SK-N-SH (cell line): ENCODE results near the gene SRSF2. TPM values are rescaled to one million over a fixed set of nuclear protein-coding genes. Genes with fewer than 3 reads are reported as not detected.

Experiments
- CTCF ChIA-PET: fragments of 300-600, 350-600 bp; formaldehyde crosslinking; extraction: SDS; loops from one replicate; lab custom pipeline; 2021; lab: Yijun Ruan, JAX
- POLR2A ChIA-PET: fragments of 350-600 bp; sonication (Branson Sonifier 250); formaldehyde crosslinking; extraction: SDS; loops from one replicate; lab custom pipeline; 2020; ENCODE audit warnings: antibody characterized with exemption, inconsistent platforms; lab: Yijun Ruan, JAX
- DNase-seq: peaks from one replicate; pipeline ENCODE4 v3.0.0; 2012
- H2AFZ ChIP-seq: fragments of 200-600 bp; sonication (generic); 2 replicates; pipeline ENCODE4 v1.8.1; 2016; ENCODE audit warnings: antibody characterized with exemption, mild to moderate bottlenecking, low read depth
- H3F3A ChIP-seq: fragments of 200-600 bp; sonication (generic); replicated peaks from 2 replicates; pipeline ENCODE3; 2016; ENCODE audit warnings: antibody characterized with exemption, mild to moderate bottlenecking; ENCODE audit not compliant: insufficient read depth
- H3K27ac ChIP-seq, 2 experiments: fragments of 200-500 bp in 1 of 2; fragments of 200-600 bp in 1 of 2; sonication (Bioruptor generic) in 1 of 2; sonication (generic), shearing (Covaris generic) in 1 of 2; 2 replicates each; pipeline versions ENCODE4 v1.5.1 to v1.6.1; 2014 to 2016; ENCODE audit warnings: low read depth in 2 of 2, inconsistent platforms in 1 of 2, low read length in 1 of 2, mild to moderate bottlenecking in 1 of 2, mixed read lengths in 1 of 2
- H3K27me3 ChIP-seq: fragments of 200-600 bp; sonication (generic), shearing (Covaris generic); 2 replicates; pipeline ENCODE4 v1.6.1; 2016; ENCODE audit warnings: mixed run types; ENCODE audit not compliant: insufficient read depth
- H3K36me3 ChIP-seq, 2 experiments: fragments of 200-500 bp in 1 of 2; fragments of 200-600 bp in 1 of 2; sonication (Bioruptor generic) in 1 of 2; sonication (generic) in 1 of 2; replicated peaks in 1 of 2; 2 replicates each; pipeline versions ENCODE3 to v1.5.1; 2014 to 2016; ENCODE audit warnings: low read length in 1 of 2, mild to moderate bottlenecking in 1 of 2; ENCODE audit not compliant: insufficient read depth in 2 of 2, control insufficient read depth in 1 of 2
- H3K4me1 ChIP-seq, 2 experiments: fragments of 200-500 bp in 1 of 2; fragments of 200-600 bp in 1 of 2; sonication (Bioruptor generic) in 1 of 2; sonication (generic), shearing (Covaris generic) in 1 of 2; 2 replicates each; pipeline versions ENCODE4 v1.5.1 to v1.6.1; 2014 to 2016; ENCODE audit warnings: low read depth in 1 of 2, low read length in 1 of 2, mixed run types in 1 of 2; ENCODE audit not compliant: insufficient read depth in 2 of 2, control insufficient read depth in 1 of 2
- H3K4me2 ChIP-seq: fragments of 200-600 bp; sonication (generic), shearing (Covaris generic); 2 replicates; pipeline ENCODE4 v1.6.1; 2017; ENCODE audit warnings: mixed run types
- H3K4me3 ChIP-seq, 2 experiments: fragments of 200-500 bp in 1 of 2; fragments of 200-600 bp in 1 of 2; sonication (Bioruptor generic) in 1 of 2; sonication (generic), shearing (Covaris generic) in 1 of 2; 2 replicates each; pipeline versions ENCODE4 v1.5.1 to v1.8.1; 2014 to 2016; ENCODE audit warnings: low read depth in 2 of 2, inconsistent platforms in 1 of 2, low read length in 1 of 2, mild to moderate bottlenecking in 1 of 2, mixed read lengths in 1 of 2, moderate library complexity in 1 of 2
- H3K79me2 ChIP-seq: fragments of 200-600 bp; sonication (generic); 2 replicates; pipeline ENCODE4 v1.8.1; 2017; ENCODE audit warnings: mild to moderate bottlenecking; ENCODE audit not compliant: insufficient read depth
- H3K9ac ChIP-seq: fragments of 200-600 bp; sonication (generic); 2 replicates; pipeline ENCODE4 v1.6.1; 2017; ENCODE audit warnings: mixed run types
- H3K9me2 ChIP-seq: fragments of 200-600 bp; sonication (generic); 2 replicates; pipeline ENCODE4 v1.6.1; 2017; ENCODE audit warnings: mixed run types
- H3K9me3 ChIP-seq: fragments of 200-600 bp; sonication (generic); 2 replicates; pipeline ENCODE4 v1.6.1; 2017; ENCODE audit warnings: mixed run types, mild to moderate bottlenecking, moderate library complexity
- H4K20me1 ChIP-seq: fragments of 200-600 bp; sonication (generic); 2 replicates; pipeline ENCODE4 v1.6.1; 2017; ENCODE audit warnings: mild to moderate bottlenecking, mixed run types; ENCODE audit not compliant: insufficient read depth
- GATA2 ChIP-seq: sonication (generic); formaldehyde crosslinking; IDR thresholded peaks from 2 replicates; pipeline ENCODE4 v1.5.0; 2020; ENCODE audit warnings: mild to moderate bottlenecking, missing genetic modification reagents
- MAX ChIP-seq: IDR thresholded peaks from 2 replicates; pipeline ENCODE4 v1.4.0; 2012; ENCODE audit warnings: low read depth
- MXI1 ChIP-seq: IDR thresholded peaks from 2 replicates; pipeline ENCODE4 v1.6.1; 2012; ENCODE audit warnings: mild to moderate bottlenecking, low read depth, low read length, improper control_type of control experiment
- NFIC ChIP-seq: IDR thresholded peaks from 2 replicates; pipeline ENCODE4 v1.4.0; 2012; ENCODE audit warnings: borderline replicate concordance
- POLR2AphosphoS5 ChIP-seq: IDR thresholded peaks from 2 replicates; pipeline ENCODE4 v1.6.1; 2012; ENCODE audit warnings: low read depth, low read length
- RFX5 ChIP-seq: IDR thresholded peaks from 2 replicates; pipeline ENCODE4 v1.6.1; 2012; ENCODE audit warnings: mild to moderate bottlenecking, improper control_type of control experiment, low read length
- RXRA ChIP-seq: IDR thresholded peaks from 2 replicates; pipeline ENCODE4 v1.4.0; 2012; ENCODE audit warnings: low read depth, mild to moderate bottlenecking, borderline replicate concordance
- SIN3A ChIP-seq: IDR thresholded peaks from 2 replicates; pipeline ENCODE4 v1.6.1; 2012; ENCODE audit warnings: low read depth, mild to moderate bottlenecking, low read length, moderate library complexity, borderline replicate concordance
- SMC3 ChIP-seq: IDR thresholded peaks from 2 replicates; pipeline ENCODE4 v1.6.1; 2012; ENCODE audit warnings: low read depth, low read length, improper control_type of control experiment
- TAF1 ChIP-seq: IDR thresholded peaks from 2 replicates; pipeline ENCODE4 v1.6.1; 2012; ENCODE audit warnings: low read depth, mild to moderate bottlenecking, low read length, moderate library complexity, borderline replicate concordance
- TEAD4 ChIP-seq: IDR thresholded peaks from 2 replicates; pipeline ENCODE4 v1.4.0; 2012; ENCODE audit warnings: mild to moderate bottlenecking, borderline replicate concordance; ENCODE audit not compliant: insufficient read depth
- WGBS: methylation state at CpG from one replicate; pipeline ENCODE4 v1.1.6; 2017; ENCODE audit warnings: low lambda C conversion rate; 5-methylcytosine and 5-hydroxymethylcytosine counted together
- polyA plus RNA-seq, 3 experiments: library from polyadenylated mRNA; depleted of rRNA; stranded (reverse); fragments of >200 nt; gene quantifications; 2 replicates each; pipeline ENCODE4 v1.2.3, GENCODE V29; 2012
- TF ChIP-seq, protein P1 (sequence below): IDR thresholded peaks from 2 replicates; pipeline ENCODE4; 2012

Gene SRSF2
- polyA plus RNA-seq, 1 of the 3 experiments (the other 2 are of a cell fraction) = 211 TPM

GRCh38 chr17:76735586-76736348 lies 1.4 kb downstream of the SRSF2 start:
- Histone ChIP-seq H3K4me2 (peak overlapping the region; percentile 86), H3K9ac (peak overlapping the region; percentile 95), H3K27me3 (no peaks in the 10 kb centered on the region), H3K4me1 (peaks cover 34 to 44% of the 10 kb centered on the region in 2 experiments), H3K36me3 (peaks cover 47 to 56% of the 10 kb centered on the region in 2 experiments), H2AFZ (no peak overlapping the region), H3K9me2 (no peaks in the 10 kb centered on the region), H3K27ac (peak overlapping the region; percentile 98 to 99), H3K4me3 (peak overlapping the region; percentile 91 to 100), H4K20me1 (peaks cover 53% of the 10 kb centered on the region), H3K9me3 (no peaks in the 10 kb centered on the region), H3K79me2 (peaks cover 91% of the 10 kb centered on the region), H3F3A (peaks cover 42% of the 10 kb centered on the region)
- WGBS = under 1% methylated on average over 20 of the region's 20 CpGs
- CTCF ChIA-PET = interaction anchor here (0.6 to 5.8 kb wide), 11 partner anchors 9 to 353 kb away, joined by 3 to 34 read pairs (median 4); partner anchors contain the start of genes JMJD6 and METTL23
- TF ChIP-seq RFX5 (no peak), MXI1 (0 out of 2 replicates have a peak, but pooled peaks have one; percentile 1), POLR2AphosphoS5 (peak; percentile 6; the same call in 1 of the 2 replicates), RXRA (no peak), TAF1 (no peak), MAX (peak; percentile 28; the same call in 1 of the 2 replicates), GATA2 (CRISPR knock-in tag) (no peak)
- TF ChIP-seq, protein P1, sequence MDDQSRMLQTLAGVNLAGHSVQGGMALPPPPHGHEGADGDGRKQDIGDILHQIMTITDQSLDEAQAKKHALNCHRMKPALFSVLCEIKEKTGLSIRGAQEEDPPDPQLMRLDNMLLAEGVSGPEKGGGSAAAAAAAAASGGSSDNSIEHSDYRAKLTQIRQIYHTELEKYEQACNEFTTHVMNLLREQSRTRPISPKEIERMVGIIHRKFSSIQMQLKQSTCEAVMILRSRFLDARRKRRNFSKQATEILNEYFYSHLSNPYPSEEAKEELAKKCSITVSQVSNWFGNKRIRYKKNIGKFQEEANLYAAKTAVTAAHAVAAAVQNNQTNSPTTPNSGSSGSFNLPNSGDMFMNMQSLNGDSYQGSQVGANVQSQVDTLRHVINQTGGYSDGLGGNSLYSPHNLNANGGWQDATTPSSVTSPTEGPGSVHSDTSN = no peak
- no peak for DNase-seq
- POLR2A ChIA-PET = interaction anchor here (0.7 to 4.6 kb wide), 9 partner anchors 9 to 382 kb away, joined by 3 to 47 read pairs (median 4); partner anchors contain the start of genes JMJD6 and METTL23

GRCh38 chr17:76735006-76735405 lies 2.1 kb downstream of the SRSF2 start:
- 1% methylated on average over 5 of the region's 5 CpGs for WGBS
- peaks cover 43% of the 10 kb centered on the region for H3F3A ChIP-seq
- DNase-seq = no peak
- peaks cover 92% of the 10 kb centered on the region for H3K79me2 ChIP-seq
- ChIA-PET POLR2A (interaction anchor here (0.7 to 4.6 kb wide), 3 partner anchors 8 to 381 kb away, joined by 3 to 47 read pairs (median 4); partner anchors contain the start of genes JMJD6 and METTL23), CTCF (interaction anchor here (0.6 to 5.8 kb wide), 11 partner anchors 8 to 354 kb away, joined by 3 to 34 read pairs (median 4); partner anchors contain the start of genes JMJD6 and METTL23)
- peak overlapping the region; percentile 95; the same call in 1 of the 2 replicates for H3K9ac ChIP-seq
- peaks cover 45 to 56% of the 10 kb centered on the region in 2 experiments for H3K36me3 ChIP-seq
- H3K9me3 ChIP-seq = no peaks in the 10 kb centered on the region
- H3K9me2 ChIP-seq = no peaks in the 10 kb centered on the region
- no peaks in the 10 kb centered on the region for H3K27me3 ChIP-seq
- peak overlapping the region; percentile 98 to 99 for H3K27ac ChIP-seq
- peaks cover 53% of the 10 kb centered on the region for H4K20me1 ChIP-seq
- H3K4me1 ChIP-seq = peaks cover 29 to 41% of the 10 kb centered on the region in 2 experiments
- H2AFZ ChIP-seq = no peak overlapping the region
- peak overlapping the region; percentile 91 to 100 for H3K4me3 ChIP-seq
- TF ChIP-seq MAX (peak; percentile 65), TEAD4 (no peak), POLR2AphosphoS5 (peak; percentile 30; the same call in 1 of the 2 replicates), SMC3 (no peak), SIN3A (0 out of 2 replicates have a peak, but pooled peaks have one; percentile 55), NFIC (no peak), MXI1 (peak; percentile 77; the same call in 1 of the 2 replicates)
- peak overlapping the region; percentile 86 for H3K4me2 ChIP-seq
